ENCODE results near the gene SCD5. TPM values are rescaled to one million over a fixed set of nuclear protein-coding genes. Genes with fewer than 3 reads are reported as not detected.

The SCD5 gene
- total RNA-seq, 1 donor from 2014 or later, result 1.0 TPM

- H3K9me3 Mint-ChIP-seq, result no peaks in the 10 kb centered on the region
- H3K27ac Mint-ChIP-seq, result no peak overlapping the region
- intact Hi-C loops (cut with micrococcal nuclease), result no loop called here
- no peaks in the 10 kb centered on the region for H3K36me3 Mint-ChIP-seq (ENCODE audit: low read depth)
- H3K4me1 Mint-ChIP-seq (ENCODE audit: low read depth), result no peaks in the 10 kb centered on the region
- peaks cover 15% of the 10 kb centered on the region for H3K27me3 Mint-ChIP-seq (ENCODE audit: low read depth)
- DNase-seq (ENCODE audit: low spot score), result no peak
- no peak overlapping the region for H3K4me3 Mint-ChIP-seq (ENCODE audit: low read depth)
These were observed 120.5 kb downstream of the SCD5 start for GRCh38 chr4:82678051-82678450.

- Mint-ChIP-seq H3K4me3 (ENCODE audit: low read depth) (no peak overlapping the region), H3K27ac (no peak overlapping the region), H3K36me3 (ENCODE audit: low read depth) (no peaks in the 10 kb centered on the region), H3K4me1 (ENCODE audit: low read depth) (no peaks in the 10 kb centered on the region), H3K27me3 (ENCODE audit: low read depth) (peaks cover 16% of the 10 kb centered on the region), H3K9me3 (no peaks in the 10 kb centered on the region)
- no peak for DNase-seq (ENCODE audit: low spot score)
- intact Hi-C loops (cut with micrococcal nuclease), result no loop called here
These were observed 121.3 kb downstream of the SCD5 start for GRCh38 chr4:82677327-82677726.

GRCh38 chr4:82667761-82668480, 130.7 kb downstream of the SCD5 start:
- Mint-ChIP-seq H3K4me3 (ENCODE audit: low read depth) (no peak overlapping the region), H3K36me3 (ENCODE audit: low read depth) (no peaks in the 10 kb centered on the region)
- no peak for DNase-seq (ENCODE audit: low spot score)

GRCh38 chr4:82666970-82667665, 131.5 kb downstream of the SCD5 start:
- DNase-seq (ENCODE audit: low spot score), result no peak
- H3K9me3 Mint-ChIP-seq, result peaks cover 4% of the 10 kb centered on the region
- H3K36me3 Mint-ChIP-seq (ENCODE audit: low read depth), result no peaks in the 10 kb centered on the region
- intact Hi-C loops (cut with micrococcal nuclease), result no loop called here
- H3K4me3 Mint-ChIP-seq (ENCODE audit: low read depth), result no peak overlapping the region
- no peak overlapping the region for H3K27ac Mint-ChIP-seq
- no peaks in the 10 kb centered on the region for H3K4me1 Mint-ChIP-seq (ENCODE audit: low read depth)
- H3K27me3 Mint-ChIP-seq (ENCODE audit: low read depth), result peaks cover 13% of the 10 kb centered on the region

More at GRCh38 chr4:82667761-82668480, 130.7 kb downstream of the SCD5 start:
- Mint-ChIP-seq H3K4me1 (ENCODE audit: low read depth) (no peaks in the 10 kb centered on the region), H3K27ac (no peak overlapping the region), H3K27me3 (ENCODE audit: low read depth) (peaks cover 13% of the 10 kb centered on the region), H3K9me3 (peaks cover 4% of the 10 kb centered on the region)
- intact Hi-C loops (cut with micrococcal nuclease), result no loop called here

GRCh38 chr4:82661181-82661992, 137.2 kb downstream of the SCD5 start:
- H3K9me3 Mint-ChIP-seq, result no peaks in the 10 kb centered on the region
- no peak for DNase-seq (ENCODE audit: low spot score)
- H3K4me3 Mint-ChIP-seq (ENCODE audit: low read depth), result no peak overlapping the region
- H3K36me3 Mint-ChIP-seq (ENCODE audit: low read depth), result no peaks in the 10 kb centered on the region
- H3K27ac Mint-ChIP-seq, result no peak overlapping the region
- H3K4me1 Mint-ChIP-seq (ENCODE audit: low read depth), result no peaks in the 10 kb centered on the region
- peaks cover 11% of the 10 kb centered on the region for H3K27me3 Mint-ChIP-seq (ENCODE audit: low read depth)
- intact Hi-C loops (cut with micrococcal nuclease), result no loop called here

GRCh38 chr4:82652062-82652461, 146.5 kb downstream of the SCD5 start:
- intact Hi-C loops (cut with micrococcal nuclease), result no loop called here
- Mint-ChIP-seq H3K9me3 (no peaks in the 10 kb centered on the region), H3K36me3 (ENCODE audit: low read depth) (no peaks in the 10 kb centered on the region), H3K4me3 (ENCODE audit: low read depth) (no peak overlapping the region), H3K27ac (no peak overlapping the region), H3K27me3 (ENCODE audit: low read depth) (no peaks in the 10 kb centered on the region), H3K4me1 (ENCODE audit: low read depth) (no peaks in the 10 kb centered on the region)
- DNase-seq (ENCODE audit: low spot score), result no peak

GRCh38 chr4:82650868-82651267, 147.7 kb downstream of the SCD5 start:
- Mint-ChIP-seq H3K36me3 (ENCODE audit: low read depth) (no peaks in the 10 kb centered on the region), H3K27ac (no peak overlapping the region), H3K4me3 (ENCODE audit: low read depth) (no peak overlapping the region), H3K27me3 (ENCODE audit: low read depth) (no peaks in the 10 kb centered on the region), H3K9me3 (no peaks in the 10 kb centered on the region), H3K4me1 (ENCODE audit: low read depth) (no peaks in the 10 kb centered on the region)
- intact Hi-C loops (cut with micrococcal nuclease), result no loop called here
- DNase-seq (ENCODE audit: low spot score), result no peak

- intact Hi-C loops (cut with micrococcal nuclease), result no loop called here
- Mint-ChIP-seq H3K36me3 (ENCODE audit: low read depth) (no peaks in the 10 kb centered on the region), H3K27me3 (ENCODE audit: low read depth) (no peaks in the 10 kb centered on the region), H3K27ac (no peak overlapping the region), H3K4me3 (ENCODE audit: low read depth) (no peak overlapping the region), H3K4me1 (ENCODE audit: low read depth) (no peaks in the 10 kb centered on the region), H3K9me3 (no peaks in the 10 kb centered on the region)
- no peak for DNase-seq (ENCODE audit: low spot score)
These were observed 150.2 kb downstream of the SCD5 start for GRCh38 chr4:82648356-82648755.

- intact Hi-C loops (cut with micrococcal nuclease), result no loop called here
- DNase-seq (ENCODE audit: low spot score), result no peak
- Mint-ChIP-seq H3K27me3 (ENCODE audit: low read depth) (no peaks in the 10 kb centered on the region), H3K4me1 (ENCODE audit: low read depth) (no peaks in the 10 kb centered on the region), H3K4me3 (ENCODE audit: low read depth) (no peak overlapping the region), H3K27ac (no peak overlapping the region), H3K9me3 (no peaks in the 10 kb centered on the region), H3K36me3 (ENCODE audit: low read depth) (no peaks in the 10 kb centered on the region)
These were observed 152.5 kb downstream of the SCD5 start for GRCh38 chr4:82645936-82646565.

- Mint-ChIP-seq H3K27me3 (ENCODE audit: low read depth) (no peaks in the 10 kb centered on the region), H3K4me3 (ENCODE audit: low read depth) (no peak overlapping the region), H3K27ac (no peak overlapping the region), H3K9me3 (no peaks in the 10 kb centered on the region), H3K4me1 (ENCODE audit: low read depth) (no peaks in the 10 kb centered on the region), H3K36me3 (ENCODE audit: low read depth) (no peaks in the 10 kb centered on the region)
- DNase-seq (ENCODE audit: low spot score), result no peak
- intact Hi-C loops (cut with micrococcal nuclease), result no loop called here
These were observed 153.9 kb downstream of the SCD5 start for GRCh38 chr4:82644734-82645126.

GRCh38 chr4:82643994-82644733, 154.4 kb downstream of the SCD5 start:
- no peaks in the 10 kb centered on the region for H3K27me3 Mint-ChIP-seq (ENCODE audit: low read depth)
- no peaks in the 10 kb centered on the region for H3K4me1 Mint-ChIP-seq (ENCODE audit: low read depth)
- DNase-seq (ENCODE audit: low spot score), result no peak
- no peaks in the 10 kb centered on the region for H3K36me3 Mint-ChIP-seq (ENCODE audit: low read depth)
- intact Hi-C loops (cut with micrococcal nuclease), result no loop called here
- no peaks in the 10 kb centered on the region for H3K9me3 Mint-ChIP-seq
- H3K4me3 Mint-ChIP-seq (ENCODE audit: low read depth), result no peak overlapping the region
- no peak overlapping the region for H3K27ac Mint-ChIP-seq

- intact Hi-C loops (cut with micrococcal nuclease), result no loop called here
- no peak overlapping the region for H3K4me3 Mint-ChIP-seq (ENCODE audit: low read depth)
These were observed 156.3 kb downstream of the SCD5 start for GRCh38 chr4:82642331-82642730.

More at GRCh38 chr4:82642331-82642730, 156.3 kb downstream of the SCD5 start:
- Mint-ChIP-seq H3K9me3 (no peaks in the 10 kb centered on the region), H3K4me1 (ENCODE audit: low read depth) (no peaks in the 10 kb centered on the region), H3K36me3 (ENCODE audit: low read depth) (no peaks in the 10 kb centered on the region), H3K27ac (no peak overlapping the region), H3K27me3 (ENCODE audit: low read depth) (no peaks in the 10 kb centered on the region)
- no peak for DNase-seq (ENCODE audit: low spot score)
